HG03575 (cell line): Measurements from ENCODE around the gene COPS8.

Experiments used
- ATAC-seq: cut with Tn5 transposase; IDR thresholded peaks from one replicate; pipeline ENCODE4 v1.9.1; 2021; ENCODE audit not compliant: unreplicated experiment, insufficient number of reproducible peaks, low FRiP score; ENCODE audit errors: extremely low read depth

Gene COPS8

GRCh38 chr2:237062585-237062984, 23.1 kb upstream of the COPS8 start:
- ATAC-seq: no peak

DNA sequence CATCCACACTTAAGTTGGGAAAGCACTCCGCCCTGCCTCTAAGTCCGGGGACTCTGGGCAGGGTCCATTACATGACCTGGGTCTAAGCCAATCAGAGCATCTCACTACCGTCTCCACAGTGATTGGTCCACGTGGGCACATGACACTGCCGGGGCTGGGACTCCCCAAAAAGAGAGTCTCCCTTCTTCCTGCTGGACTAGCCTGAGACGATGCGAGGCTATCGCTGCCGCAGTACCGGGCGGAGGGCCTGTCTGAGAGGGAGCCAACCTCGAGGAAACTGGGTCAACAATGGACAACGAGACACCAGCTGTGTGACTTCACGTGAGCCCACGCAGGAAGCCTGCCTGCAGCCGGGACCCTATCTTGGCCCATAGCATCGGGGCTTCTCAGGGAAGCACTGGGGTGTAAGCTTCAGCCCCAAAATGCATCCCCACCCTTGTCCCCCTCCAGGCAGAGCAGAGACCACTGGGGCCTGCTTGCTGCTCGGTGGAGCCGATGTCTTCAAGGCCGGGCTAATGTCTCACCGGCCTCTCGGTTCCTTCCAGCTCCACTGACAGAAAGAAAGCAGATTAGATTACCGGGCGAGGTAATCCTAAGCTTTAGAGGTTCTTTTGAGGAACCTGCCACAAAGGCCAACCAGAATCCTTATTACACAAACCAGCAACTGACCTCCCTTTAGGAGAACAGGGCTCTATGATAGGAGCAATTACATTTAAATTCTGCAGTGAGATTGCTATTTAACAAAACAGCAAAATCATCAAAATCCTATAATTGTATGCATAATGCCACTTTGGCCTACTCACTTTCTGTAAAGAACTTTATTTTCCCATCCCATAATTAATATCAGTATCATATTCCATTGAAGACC, 21.3 kb upstream of the COPS8 start:
- ATAC-seq: no peak

DNA sequence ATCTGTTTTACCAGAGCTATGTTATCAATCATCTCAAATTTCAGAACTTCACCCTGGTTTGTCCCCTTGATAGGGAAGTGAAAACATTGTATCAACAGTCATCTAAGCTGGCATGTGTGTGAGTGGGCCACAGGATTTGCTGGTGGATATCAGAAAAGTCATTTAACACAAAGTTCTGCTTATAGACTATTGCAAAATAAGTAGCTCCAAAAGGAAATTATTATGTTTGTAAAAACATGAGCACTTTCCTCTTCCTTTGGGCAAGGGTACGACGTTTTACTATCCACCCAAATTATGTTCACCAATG, 20.7 kb upstream of the COPS8 start:
- ATAC-seq: no peak

DNA sequence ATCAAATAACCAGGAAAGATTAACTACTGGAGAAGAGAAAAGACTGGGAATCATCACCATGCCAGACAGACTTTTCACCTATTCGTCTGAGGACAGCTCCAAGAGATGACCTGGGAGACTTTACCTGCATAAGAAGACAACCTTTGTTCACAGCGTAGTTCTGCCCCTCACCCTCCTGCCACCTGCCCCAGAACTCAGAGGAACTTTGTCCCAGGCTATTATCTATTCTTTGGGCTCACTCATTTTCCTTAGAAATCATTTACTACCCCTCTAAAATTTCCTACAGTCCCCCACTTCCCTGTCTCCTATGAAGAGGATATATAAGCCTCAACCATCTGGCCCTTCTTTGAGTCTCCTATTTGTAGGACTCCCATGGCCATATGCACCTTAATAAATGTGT, 19.3 kb upstream of the COPS8 start:
- no peak for ATAC-seq

DNA sequence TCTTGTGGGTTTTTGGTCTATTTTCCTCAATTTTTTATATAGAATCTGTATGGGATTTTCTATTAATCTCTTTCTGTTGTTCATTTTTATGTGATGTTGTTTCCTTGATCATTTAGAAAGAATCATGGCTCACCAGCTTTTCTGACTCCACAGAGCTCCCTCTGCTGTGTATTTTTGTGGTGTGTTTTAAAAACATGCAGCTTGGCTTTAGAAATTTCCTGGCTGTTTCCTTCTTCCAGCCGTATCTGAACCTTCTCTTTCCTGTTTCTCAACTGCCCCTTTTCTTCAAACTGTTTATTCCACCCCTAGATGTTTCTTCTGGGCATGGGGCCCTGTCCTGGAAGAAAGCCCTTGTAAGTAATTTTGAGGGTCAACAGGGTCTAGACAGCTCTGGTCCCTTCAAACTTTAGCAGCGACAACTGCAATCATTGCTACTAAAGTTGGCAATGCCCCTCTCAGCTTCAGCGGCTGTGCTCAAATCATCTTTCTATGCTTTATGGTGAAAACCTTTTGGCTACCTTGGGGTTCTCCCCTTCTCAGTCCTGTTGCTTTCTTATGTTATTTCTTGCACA, 17.6 kb upstream of the COPS8 start:
- ATAC-seq: no peak

DNA sequence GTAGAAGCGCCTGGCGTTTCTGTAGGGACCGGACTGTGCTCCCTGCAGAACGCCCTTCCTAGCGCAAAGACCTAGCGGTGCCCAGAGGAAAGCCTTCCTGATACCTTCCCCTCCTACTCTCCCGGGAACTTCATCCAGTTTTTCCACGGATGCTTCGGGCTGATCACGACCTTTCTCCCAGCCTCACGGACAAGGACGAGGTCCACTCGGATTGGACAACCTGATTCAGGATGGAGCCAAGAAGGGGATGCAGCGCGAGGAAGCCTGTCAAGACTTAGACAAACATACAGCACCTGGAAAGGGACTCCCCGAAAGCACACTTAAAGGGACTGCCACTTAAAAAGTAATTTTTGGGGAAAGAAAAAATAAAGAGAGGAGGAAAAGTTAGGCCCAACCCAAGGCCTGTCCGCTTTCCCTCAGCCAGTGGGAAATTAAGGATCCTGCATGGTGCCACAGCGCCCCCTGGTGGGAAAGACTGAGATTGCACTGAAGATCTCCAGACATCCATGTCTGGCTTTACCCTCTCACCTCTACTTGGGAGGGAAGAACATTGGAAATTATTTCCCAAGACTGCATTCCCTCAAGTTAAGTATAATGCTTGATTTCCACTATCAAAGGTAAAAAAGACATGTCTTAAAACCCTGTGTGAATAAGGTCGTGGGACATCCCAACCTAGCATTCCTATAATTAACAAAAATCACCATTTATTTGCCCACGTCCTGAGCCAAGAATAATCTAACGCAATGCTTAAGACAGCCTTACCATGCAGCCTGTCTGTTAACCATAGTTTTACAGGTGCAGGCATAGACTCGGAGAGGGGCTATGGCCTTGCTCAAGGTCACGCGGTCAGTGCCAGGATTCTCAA, 13.4 kb upstream of the COPS8 start:
- ATAC-seq: no peak

DNA sequence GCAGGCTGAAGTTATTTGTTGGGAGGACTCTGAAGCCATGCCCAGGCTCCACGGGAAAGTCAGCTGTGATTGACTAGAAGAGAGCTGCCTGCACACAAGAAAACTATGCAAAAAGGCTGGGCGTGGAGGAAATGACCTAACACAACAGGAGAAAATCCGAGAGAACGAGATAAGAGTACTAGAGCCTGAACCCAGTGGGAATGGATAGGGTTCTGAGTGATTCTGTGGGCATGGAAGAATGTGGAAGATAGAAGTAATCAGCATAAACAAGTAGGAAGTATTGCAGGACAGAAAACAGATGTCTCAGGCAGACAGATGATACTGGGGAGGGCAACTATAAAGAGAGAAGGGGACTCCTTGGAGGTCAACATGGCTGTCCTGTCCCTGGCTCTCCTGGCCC, 12.1 kb upstream of the COPS8 start:
- ATAC-seq: no peak

DNA sequence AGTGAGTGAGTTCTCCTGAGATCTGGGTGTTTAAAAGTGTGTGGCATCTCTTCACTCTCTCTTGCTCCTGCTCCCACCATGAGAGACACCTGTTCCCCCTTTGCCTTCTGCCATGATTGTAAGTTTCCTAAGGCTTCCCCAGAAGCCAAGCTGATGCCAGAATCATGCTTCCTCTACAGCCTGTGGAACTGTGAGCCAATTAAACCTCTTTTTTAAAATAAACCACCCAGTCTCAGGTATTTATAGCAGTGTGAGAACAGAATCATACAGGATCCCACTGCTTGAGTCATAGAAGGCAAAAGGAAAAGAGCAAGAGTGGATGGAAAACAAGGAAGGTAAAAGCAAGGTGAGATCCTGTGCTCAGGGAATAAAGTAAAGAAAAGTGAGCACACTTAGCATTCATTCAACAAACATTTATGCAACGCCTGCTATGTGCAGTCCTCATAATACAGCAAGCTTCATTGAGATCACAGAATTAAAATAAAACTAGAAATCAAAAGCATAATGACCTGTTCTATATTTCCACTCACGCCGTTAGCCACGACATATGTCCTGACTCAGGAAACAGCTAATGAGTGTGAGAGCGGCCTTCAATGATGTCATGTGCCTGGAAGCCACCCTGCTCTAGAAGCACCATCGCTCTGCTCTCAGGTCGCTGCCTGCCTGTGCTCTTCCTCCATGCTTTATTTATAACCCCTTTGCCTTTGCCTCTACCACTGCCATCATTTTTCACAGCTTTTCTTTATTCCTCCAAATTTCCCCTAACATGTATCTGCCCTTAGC, 11.3 kb upstream of the COPS8 start:
- ATAC-seq: no peak

GRCh38 chr2:237075749-237076599, 9.7 kb upstream of the COPS8 start:
- no peak for ATAC-seq

GRCh38 chr2:237081596-237081995, 4.1 kb upstream of the COPS8 start:
- no peak for ATAC-seq

- ATAC-seq: no peak
Observed at GRCh38 chr2:237083026-237083425, 2.7 kb upstream of the COPS8 start.

DNA sequence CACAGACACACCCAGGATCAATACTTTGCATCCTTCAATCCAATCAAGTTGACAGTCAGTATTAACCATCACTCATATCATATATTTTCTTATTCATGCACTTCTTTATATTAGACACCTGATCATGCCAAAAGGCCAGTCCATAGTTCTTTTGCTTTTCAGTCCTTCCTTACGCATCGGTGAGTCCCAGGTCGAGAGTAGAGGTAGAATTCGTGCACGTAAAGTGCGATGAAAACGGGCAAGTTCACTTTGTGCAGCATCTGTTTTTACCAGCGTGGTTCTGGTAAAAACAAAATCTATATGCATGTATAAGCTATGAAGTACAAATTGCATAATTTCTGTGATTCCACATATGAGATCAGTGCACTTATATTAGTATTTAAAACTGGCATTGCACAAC, 1.2 kb upstream of the COPS8 start:
- ATAC-seq: no peak

DNA sequence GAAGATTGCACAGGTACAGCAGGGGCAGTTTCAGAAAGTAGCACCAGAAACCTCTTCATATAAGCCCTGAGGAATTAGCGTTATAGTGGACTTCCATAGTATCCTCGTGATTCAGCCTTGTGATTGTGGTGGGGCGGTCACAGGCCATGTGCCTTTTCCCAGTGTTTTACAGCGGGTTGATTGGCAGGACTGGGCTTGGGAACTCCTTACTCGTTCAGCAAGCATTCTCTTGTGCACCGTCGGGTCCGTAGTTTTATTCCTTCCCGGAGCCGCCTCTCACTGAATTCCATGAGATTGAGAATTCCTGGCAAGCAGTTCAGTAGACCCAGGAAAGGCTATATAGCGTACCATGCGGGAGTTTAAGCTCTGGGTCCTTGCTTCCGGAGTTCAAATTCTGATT, 5.2 kb downstream of the COPS8 start:
- ATAC-seq: no peak

DNA sequence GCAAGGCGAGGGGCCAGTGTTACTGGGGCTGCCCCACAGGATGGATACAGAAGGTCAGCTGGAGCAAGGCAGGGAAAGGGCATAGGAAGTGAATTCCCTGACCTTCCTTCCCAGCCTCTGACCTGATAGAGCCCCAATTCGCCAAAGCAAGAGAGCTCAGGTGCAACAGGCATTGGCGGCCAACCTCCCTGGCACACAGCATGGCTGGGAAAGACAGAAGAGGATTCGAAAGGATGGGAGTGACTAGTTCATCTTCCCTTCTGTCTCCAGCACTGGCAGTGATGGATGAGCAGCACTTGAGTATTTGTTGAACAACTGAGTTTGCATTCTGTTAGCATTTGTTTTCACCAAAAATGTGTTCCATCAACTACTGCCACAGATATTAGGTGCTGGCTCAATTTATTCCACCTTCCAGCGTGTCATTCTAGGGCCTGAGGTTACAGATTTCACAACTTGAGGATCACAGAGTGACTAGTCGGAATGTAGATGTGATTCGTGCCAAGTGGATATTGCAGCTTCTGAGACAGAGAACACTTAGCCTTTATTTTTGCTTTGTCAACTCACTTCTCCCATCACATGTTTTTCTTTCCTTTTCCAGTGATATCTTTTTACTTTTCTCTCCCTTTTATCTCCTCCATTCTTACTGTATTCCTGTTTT, 6.2 kb downstream of the COPS8 start:
- ATAC-seq: no peak

DNA sequence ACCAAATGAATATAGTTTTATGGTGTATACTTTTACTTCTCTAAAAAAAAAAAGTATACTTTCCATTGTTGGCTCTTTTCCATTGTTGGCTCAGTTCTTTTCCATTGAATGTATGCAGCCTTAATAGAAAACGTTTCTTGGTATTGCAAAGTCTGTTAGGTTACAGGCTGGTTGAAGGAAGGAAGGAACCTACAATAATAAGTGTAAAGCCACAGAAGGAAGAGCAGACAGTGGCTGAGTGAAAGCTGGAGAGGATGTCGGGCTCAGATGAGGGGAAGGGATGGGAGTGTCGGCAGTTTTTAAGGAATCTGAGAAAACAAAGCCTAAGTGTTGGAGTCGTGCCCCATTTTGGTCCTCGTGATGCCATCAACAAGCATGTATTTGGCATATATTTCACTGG, 6.8 kb downstream of the COPS8 start:
- no peak for ATAC-seq

DNA sequence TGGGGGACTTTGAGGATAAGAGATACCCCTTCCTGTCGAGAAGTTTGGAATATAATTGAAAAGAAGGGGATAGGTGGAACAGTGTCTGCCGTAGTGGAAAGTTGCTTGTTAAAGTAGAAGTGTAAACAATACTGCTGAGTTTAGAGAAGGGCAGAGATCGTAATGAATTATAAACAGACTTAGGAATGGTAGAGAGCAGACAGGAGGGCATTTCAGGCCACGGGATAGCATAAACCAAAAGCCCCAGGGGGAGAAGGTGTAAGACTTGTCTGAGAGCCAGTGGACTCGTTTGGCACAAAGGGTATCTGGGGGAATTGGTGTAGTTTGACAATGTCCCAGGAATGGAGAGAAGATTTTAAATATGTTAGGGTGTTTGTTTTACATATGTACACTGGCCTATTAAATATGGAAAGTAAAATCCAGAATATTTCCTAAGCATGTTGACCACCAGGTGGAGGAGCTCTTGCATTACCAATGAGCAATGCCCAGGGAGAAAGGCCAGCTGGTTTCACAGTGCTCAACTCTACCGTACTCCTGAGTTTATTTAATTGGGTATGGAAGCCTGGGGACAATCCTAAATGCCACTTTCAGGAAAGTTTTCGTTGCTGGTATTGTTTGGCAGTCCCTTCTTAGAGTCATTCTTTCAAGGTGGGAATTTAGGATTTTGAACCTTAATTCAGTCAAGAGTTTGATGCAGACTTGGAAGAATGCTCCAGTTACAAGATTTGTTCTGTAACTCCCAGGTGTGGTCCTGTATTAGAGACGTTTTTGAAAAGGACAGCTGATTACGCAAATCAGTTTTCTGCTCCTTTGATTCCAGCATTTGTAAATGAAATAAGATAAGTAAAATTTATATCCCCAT, 7.5 kb downstream of the COPS8 start:
- ATAC-seq: no peak

GRCh38 chr2:237096201-237096600, 10.5 kb downstream of the COPS8 start:
- no peak for ATAC-seq
